Activated naive CD4-positive, alpha-beta T cell (primary cell): ENCODE results near the gene TSFM.

Source experiments
- DNase-seq, 4 experiments: peaks; one replicate each; lab custom pipeline; 2025; lab: John Stamatoyannopoulos, UW

The TSFM gene

GRCh38 chr12:57782608-57783465 lies at the start of gene TSFM:
Gene TSFM (plus strand): TSS chr12:57782787. CDS start chr12:57782802, 15 bp downstream.
- peak; percentile 93 to 98 (median 97) for DNase-seq

GRCh38 chr12:57733928-57734327 lies 48.7 kb upstream of the TSFM start:
- no peak for DNase-seq

DNA sequence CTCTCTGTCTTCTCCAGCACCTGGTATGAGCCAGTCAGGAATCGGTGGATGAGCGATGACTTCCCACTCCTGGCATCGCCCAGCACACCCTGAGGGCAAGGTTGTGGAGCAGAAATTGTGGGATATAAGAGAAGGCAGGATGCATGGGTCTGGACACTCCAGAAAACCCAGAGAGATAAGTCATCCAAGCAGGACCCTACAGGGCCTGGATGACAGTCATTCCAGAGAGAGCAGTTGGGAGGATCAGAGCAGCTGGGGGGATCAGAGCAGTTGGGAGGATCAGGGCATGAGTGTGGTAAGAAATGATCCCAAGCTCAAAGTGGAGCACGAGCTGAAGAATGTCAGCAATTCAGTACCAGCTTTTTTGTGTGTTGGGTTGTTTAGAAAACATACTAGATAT lies 48.0 kb upstream of the TSFM start:
- no peak for DNase-seq

DNA sequence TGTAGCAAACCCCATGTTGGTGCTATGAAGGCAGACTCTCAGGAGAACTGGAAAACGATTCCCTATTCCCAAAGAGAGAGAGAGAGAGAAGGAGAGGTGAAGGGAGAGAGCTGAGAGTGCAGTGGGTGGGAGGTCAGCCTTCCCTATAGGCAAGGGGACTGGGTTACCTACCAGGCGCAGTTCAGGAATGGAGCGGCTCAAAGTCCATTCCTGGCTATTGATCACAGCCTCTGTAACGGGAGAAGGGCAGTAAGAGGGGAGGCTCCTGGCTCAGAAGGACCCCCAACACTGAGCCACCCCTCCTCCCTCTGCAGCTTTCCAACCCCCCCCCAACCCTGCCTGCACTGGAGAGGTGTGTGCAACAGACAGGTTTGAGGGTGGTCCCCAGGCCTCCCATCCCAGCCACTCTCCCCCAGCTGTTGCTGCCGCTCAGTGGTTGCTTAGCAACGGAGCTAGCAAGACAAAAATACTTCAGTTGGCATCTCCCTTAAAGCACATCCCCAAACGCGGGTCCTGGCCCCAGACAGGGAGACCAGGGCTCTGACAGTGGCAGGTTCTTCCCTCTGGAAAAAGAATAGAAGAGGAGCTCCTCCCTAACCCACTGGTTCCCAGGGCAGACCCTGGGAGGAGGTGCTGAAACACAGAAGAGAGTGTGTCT lies 47.3 kb upstream of the TSFM start:
- DNase-seq, result no peak

GRCh38 chr12:57735952-57736740 lies 46.4 kb upstream of the TSFM start:
- DNase-seq, result no peak

DNA sequence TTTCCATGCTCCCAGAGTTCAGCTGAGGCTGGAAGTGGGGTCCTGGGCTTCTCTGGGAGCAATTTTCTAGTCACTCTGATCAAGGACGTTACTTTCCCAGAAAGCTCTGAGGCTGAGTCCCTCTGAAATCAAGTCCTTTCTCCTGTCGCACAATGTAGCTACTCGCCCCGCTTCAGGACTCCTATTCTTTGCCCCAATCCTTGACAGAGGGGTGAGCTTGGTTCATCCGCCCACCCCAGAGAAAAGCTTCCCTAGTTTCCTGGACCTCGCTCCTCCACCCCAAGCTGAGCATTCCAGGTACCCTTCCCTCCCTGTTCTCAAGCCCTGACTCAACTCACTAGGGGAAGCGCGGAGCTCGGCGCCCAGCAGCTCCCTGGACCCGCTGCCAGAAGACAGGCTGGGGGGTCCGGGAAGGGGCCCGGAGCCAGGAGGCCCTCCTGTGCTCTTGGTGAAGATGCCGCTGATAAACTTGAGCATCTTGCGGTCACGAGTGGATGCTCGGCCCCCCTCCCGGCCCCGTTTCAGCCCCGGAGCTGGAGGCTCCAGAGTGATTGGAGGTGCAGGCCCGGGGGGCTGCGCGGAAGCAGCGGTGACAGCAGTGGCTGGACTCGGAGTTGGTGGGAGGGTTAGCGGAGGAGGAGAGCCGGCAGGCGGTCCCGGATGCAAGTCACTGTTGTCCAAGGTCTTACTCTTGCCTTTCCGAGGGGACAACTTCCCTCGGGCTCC lies 45.7 kb upstream of the TSFM start:
- DNase-seq, result no peak

DNA sequence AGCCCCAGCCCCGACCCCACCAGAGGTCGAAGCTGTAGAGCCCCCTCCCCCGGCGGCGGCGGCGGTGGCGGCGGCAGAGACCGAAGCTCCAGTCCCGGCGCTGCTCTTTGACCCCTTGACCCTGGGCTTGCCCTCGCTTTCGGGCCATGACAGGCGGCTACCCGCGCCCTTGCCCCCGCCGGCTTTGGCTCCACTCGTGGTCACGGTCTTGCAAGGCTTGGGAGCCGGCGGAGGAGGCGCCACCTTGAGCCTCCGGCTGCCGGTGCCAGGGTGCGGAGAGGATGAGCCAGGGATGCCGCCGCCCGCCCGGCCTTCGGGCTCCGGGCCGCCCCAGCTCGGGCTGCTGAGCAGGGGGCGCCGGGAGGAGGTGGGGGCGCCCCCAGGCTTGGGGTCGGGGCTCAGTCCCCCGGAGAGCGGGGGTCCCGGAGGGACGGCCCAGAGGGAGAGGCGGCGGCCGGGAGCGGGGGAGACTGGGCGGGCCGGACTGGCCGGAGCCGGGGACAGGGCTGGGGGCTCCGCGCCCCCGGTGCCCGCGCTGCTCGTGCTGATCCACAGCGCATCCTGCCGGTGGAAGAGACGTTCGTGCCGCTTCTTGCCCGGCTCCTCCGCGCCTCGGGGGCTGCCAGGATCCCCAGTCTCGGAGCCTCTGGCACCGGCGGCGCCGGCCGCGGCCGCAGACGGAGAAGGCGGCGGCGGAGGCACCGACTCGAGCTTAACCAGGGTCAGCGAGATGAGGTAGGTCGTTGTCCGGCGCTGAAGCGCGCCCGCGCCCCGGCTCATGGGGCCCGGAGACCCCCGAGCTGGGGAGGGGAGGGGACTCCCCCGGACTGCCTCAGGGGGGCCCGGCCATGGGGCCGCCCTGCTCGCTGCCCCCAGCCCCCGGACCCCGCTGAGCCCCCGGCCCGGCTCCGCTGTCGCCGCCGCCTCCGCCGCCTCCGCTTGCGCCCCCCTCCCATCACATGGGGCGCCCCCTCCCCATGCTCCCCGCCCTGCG lies 44.8 kb upstream of the TSFM start:
- DNase-seq, result no peak

DNA sequence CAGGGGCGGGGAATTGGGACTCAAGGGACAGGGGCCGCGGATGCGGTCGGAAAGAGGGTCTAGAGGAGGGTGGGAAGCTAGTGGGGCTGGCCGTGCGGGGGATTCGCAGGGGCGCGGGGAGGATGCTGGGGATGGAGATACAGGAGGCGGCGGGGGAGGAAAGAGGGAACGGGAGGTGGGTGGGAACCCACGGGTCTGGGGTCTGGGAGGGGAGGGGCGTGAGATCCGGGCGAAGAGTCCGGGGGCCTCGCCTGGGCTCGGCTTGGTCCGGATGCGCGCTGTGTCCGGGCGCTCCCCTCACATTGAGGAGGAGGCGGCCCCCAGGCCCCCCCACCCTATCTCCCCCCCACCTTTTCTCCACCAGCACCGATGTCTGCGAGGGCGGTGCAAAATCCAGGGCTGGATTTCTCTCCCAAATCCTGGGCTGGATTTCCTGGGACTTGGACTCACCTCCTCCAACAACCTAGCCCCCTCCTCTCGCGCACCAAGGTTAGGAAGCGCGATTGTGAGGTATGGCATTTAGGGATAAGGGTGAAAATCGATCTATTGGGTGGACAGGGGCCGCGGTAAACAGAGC lies 43.8 kb upstream of the TSFM start, which contains the start of gene AGAP2:
Gene AGAP2, minus strand, starts transcription at position 82 of the 577 bp plus-strand sequence. CDS start 496 bp downstream, outside the sequence.
- no peak for DNase-seq

DNA sequence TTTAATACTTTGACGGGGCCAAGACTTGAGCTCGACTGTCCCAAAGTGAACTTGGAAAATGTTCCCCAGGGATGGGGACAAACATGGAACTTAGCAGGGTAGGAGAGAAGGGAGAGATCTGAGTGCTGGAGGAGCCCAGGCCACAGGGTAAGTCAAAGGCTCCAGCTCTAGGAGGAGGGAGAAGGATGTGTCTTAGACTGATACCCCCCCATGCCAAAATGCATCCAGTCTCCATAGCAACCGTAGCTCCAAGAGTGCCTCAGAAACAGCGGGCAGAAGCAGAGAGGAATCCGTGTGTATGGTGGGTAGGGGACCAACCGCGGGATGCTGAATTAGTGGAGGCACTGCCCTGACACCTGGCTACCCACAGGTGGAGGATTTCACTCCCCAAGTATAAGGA lies 43.2 kb upstream of the TSFM start:
- DNase-seq, result no peak

DNA sequence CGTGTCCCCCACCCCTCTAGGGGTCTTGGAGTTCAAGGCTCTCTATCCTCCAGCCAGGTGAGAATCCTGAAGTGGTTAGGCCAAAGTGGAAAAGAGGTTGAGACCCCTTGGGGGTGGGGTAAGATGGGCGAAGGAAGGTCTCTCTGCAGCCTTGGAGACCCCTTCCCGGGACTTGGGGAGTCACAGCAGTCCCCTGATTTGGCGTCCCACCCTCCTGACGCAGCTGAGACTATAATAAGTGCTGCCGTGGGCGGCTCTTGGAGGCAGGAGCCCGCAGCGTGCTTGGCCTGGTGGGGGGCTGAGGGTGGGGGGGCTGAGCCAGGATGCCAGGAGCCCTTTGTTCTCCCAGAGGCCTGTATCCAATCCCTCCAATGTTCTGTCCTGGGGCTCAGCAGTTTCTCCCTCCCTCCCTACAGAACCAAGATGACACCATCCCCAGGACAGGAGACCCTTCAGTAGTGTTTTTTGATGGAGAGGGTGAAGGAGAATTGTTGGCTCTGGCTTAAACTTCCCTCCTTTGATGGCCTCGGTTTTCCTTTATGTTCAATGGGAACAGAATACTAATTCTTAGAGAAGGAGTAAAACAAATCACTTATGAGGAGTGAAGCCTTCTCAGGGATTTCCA lies 42.6 kb upstream of the TSFM start:
- no peak for DNase-seq

DNA sequence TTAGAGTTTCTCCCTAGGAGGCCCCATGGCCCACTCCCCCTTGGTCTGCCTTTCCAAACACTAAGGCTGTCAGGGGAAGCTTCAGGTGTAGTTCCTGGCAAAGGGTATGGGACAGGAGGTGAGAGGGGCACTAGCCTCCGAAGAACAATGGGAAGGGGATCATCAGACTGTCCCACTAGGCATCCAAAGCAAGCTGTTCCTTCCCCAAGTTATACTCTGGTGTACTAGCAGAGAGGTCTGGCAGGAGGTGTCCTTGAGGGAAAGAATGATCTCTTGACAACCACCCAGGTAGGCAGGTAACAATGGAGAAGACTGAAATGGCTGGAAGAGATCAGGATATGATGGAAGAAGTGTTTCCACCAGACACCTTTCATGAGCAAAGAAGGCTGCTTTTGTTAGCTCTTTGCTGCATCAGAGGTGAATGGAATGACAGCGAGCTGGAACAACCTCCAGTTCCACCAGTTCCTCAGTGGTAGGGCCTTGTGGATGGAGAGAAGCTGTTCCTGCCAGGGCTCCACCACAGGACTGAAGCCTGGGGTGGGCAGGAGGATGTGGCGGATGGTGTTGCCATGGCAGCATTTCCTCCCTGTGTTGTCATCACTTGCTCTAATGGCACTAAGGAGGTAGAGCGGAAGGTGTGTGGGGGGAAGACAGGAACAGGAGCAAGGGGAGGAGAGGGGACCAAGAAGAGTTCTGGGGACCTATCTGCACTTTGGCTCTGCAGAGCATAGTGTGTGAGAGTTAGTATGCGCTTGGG lies 41.8 kb upstream of the TSFM start:
- peak in 2 of 4 experiments; percentile 49 to 66 for DNase-seq

DNA sequence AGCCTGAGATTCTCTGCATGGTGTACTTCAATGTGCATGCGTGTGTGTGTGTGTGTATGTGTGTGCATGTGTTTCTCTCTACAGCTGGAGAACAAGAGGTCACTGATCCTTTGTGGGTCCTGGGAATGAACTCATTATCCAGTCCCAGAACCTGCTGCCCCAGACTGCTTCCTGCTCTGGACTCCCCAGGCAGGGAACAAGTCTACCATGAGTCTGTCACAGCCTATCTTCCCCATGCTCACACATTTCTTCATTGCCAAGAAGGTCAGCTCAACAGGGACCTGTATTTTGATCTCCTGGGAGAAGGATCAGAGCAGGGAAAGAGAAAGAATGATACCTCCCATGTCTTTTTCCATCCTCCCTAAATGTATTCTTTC lies 41.2 kb upstream of the TSFM start:
- no peak for DNase-seq

GRCh38 chr12:57741844-57742738 lies 40.5 kb upstream of the TSFM start:
- peak in 3 of 4 experiments; percentile 32 to 62 (median 54) for DNase-seq

- DNase-seq, result no peak
Observed at GRCh38 chr12:57743769-57744168, 38.8 kb upstream of the TSFM start.

DNA sequence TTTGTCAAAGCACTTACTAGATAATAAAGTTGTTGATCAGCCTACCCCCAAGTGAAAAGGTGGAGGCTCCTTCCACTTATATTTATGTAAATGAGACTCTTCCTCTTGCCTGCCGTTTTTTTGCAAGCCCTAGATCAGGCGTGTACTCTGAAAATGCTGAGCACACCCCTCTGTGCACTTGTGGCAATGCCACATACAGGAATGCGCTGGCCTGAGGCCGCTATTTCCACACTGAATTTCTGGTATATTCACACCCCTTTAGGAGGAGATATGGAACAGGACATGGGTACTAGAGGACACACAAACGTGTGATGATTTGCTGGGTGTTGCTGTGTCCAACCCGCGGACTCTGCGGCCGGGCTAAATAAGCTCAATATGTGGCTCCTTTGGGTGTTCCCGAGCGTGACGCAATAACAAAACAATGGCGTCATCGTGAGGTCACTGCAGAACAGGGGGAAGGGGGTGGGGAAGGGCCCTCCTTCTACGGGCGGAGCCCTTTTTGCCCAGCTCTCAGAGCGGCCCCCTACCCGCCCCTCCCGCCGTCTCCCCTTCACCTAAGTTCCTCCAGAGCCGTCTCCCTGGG lies 38.3 kb upstream of the TSFM start:
- DNase-seq, result peak; percentile 42 to 63 (median 54)

- peak; percentile 60 to 87 (median 78) for DNase-seq
Observed at GRCh38 chr12:57744777-57745484, 37.7 kb upstream of the TSFM start, which contains the start of gene TSPAN31. Gene TSPAN31 (plus strand): TSS chr12:57745039. CDS start chr12:57745155, 116 bp downstream.

DNA sequence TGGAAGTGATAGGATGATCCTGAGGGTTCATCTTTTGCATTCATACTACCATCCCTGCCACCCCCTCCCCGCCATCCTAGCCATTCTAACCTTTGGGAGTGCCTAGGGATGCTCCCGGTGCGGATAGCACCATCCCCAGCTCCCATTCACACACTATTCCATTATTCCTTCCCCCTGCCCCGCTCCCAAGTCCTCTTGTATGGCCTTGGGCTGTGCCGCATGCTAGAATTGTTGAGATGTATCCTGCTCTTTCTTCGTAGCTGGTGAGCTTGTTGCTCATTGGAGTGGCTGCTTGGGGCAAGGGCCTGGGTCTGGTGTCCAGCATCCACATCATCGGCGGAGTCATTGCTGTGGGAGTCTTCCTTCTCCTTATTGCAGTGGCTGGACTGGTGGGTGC lies 37.1 kb upstream of the TSFM start:
- DNase-seq, result no peak
